Measurements from ENCODE around the gene SLC22A16.

GRCh38 chr6:110447761-110448160 is 28.7 kb downstream of the SLC22A16 start:
- TF ChIP-seq CTCF (IDR thresholded peaks at IDR 0.05) (no peak), POLR2A (IDR thresholded peaks at IDR 0.05) (no peak)
